ENCODE results near the gene MYO1H.
"Not testable (repeated sequence)": the region's sequence is repeated elsewhere in the genome, so short reads cannot be mapped to it uniquely, and the experiment has no call there.

MYO1H gene

GRCh38 chr12:109421355-109422087 is 73.8 kb downstream of the MYO1H start:
- no peak for DNase-seq

- DNase-seq = no peak
Observed at GRCh38 chr12:109422251-109422650, 74.6 kb downstream of the MYO1H start.

GRCh38 chr12:109423392-109423791 is 75.7 kb downstream of the MYO1H start:
- DNase-seq = no peak

- peak; percentile 64 to 75 for DNase-seq
Observed at GRCh38 chr12:109428037-109428629, 80.4 kb downstream of the MYO1H start.

GRCh38 chr12:109428804-109429203 is 81.1 kb downstream of the MYO1H start:
- not testable (repeated sequence) for DNase-seq

- DNase-seq = no peak
Observed at GRCh38 chr12:109430244-109430643, 82.5 kb downstream of the MYO1H start.

GRCh38 chr12:109432431-109432830 is 84.7 kb downstream of the MYO1H start:
- DNase-seq = no peak

- peak; percentile 68 to 75 for DNase-seq
Observed at GRCh38 chr12:109432842-109433304, 85.2 kb downstream of the MYO1H start.

- no peak for DNase-seq
Observed at GRCh38 chr12:109433618-109434017, 85.9 kb downstream of the MYO1H start.

- DNase-seq = no peak
Observed at GRCh38 chr12:109434582-109434981, 86.9 kb downstream of the MYO1H start.

GRCh38 chr12:109435428-109436187 is 87.9 kb downstream of the MYO1H start:
- DNase-seq = no peak

- no peak for DNase-seq
Observed at GRCh38 chr12:109436188-109436560, 88.5 kb downstream of the MYO1H start.

- no peak for DNase-seq
Observed at GRCh38 chr12:109439181-109439580, 91.5 kb downstream of the MYO1H start.

- DNase-seq = not testable (repeated sequence)
Observed at GRCh38 chr12:109439951-109440350, 92.3 kb downstream of the MYO1H start.

- no peak for DNase-seq
Observed at GRCh38 chr12:109440851-109441490, 93.3 kb downstream of the MYO1H start.

- no peak for DNase-seq
Observed at GRCh38 chr12:109443794-109444193, 96.1 kb downstream of the MYO1H start.

GRCh38 chr12:109444259-109444658 is 96.6 kb downstream of the MYO1H start:
- no peak for DNase-seq

- DNase-seq = no peak
Observed at GRCh38 chr12:109445191-109445609, 97.5 kb downstream of the MYO1H start.

GRCh38 chr12:109446869-109447268 is 99.2 kb downstream of the MYO1H start:
- no peak for DNase-seq

GRCh38 chr12:109447482-109447881 is 99.8 kb downstream of the MYO1H start:
- DNase-seq = no peak

- DNase-seq = no peak
Observed at GRCh38 chr12:109448272-109448671, 100.6 kb downstream of the MYO1H start.

- DNase-seq = no peak
Observed at GRCh38 chr12:109448707-109449390, 101.1 kb downstream of the MYO1H start.

Measured in activated CD4-positive, alpha-beta T cell treated with anti-CD3 and anti-CD28 coated beads for 4 hours (primary cell).